ENCODE measurements around the gene PCDHGB1.

- TF ChIP-seq POLR2A (IDR thresholded peaks at IDR 0.05) (no peak), CTCF (IDR thresholded peaks at IDR 0.05) (no peak)
Measured at GRCh38 chr5:141362719-141363118, 12.8 kb downstream of the PCDHGB1 start.

All from thyroid gland (tissue), 4 donors.